ENCODE data around the gene TMCO6.
"Not testable (repeated sequence)": the region's sequence is repeated elsewhere in the genome, so short reads cannot be mapped to it uniquely, and the experiment has no call there.

The TMCO6 gene

DNA sequence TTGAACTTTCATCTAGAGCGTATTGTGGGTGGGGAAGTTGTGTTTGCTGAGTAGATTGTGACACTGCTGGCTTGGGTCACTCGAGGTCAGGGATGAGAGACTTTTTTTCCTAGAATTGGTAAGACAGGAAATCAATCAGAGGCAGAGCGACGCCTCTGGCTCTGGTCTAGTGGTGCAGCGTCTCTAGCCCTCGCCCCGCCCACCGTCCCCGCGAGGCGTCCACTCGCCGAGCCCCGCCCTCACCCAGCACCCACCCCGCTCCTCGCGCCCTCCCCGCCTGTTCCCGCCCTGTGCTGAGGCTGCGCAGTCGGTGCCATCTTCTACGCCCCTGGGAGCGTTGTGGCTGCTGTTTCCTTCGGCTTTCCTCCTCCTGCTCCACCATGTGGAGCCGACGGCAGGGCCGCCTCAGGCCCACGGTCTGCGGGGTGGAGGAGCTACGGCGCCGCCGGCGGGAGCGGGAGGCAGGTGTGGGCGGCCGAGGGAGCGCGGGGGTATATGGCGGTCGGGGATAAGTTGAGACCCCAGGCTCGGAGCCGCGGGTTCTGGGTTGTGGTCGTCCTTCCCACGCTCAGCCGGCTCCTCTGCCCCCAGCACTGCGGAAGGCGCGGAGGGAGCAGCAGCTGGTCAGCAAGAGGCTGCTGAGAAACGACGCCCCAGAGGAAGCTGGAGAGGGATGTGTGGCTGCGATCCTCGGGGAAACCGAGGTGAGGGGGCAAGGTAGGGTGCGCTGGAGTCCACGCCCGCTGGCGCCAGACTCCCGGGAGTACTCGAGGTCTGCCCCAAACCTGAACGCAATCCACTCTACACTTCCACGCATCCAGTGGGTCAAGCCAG, at the start of gene TMCO6:
TSS of gene TMCO6 (plus strand) at position 304 of the 834 bp plus-strand sequence. CDS start at position 381, 77 bp downstream.
- Histone ChIP-seq H3K27ac (ENCODE audit: low read length) (no peak within 1 kb of the TSS), H3K9me3 (ENCODE audit: control insufficient read depth, low read depth, low read length) (no peaks in the 10 kb centered on the region), H3K9ac (ENCODE audit: low read length) (peak within 1 kb of the TSS; percentile 71), H3K4me3 (ENCODE audit: low read length) (peak within 1 kb of the TSS; percentile 81), H3K36me3 (ENCODE audit: control insufficient read depth, low read depth, low read length) (peaks cover 26% of the 10 kb centered on the region), H3K4me1 (ENCODE audit: control insufficient read depth, low read depth, low read length) (peaks cover 3% of the 10 kb centered on the region), H3K27me3 (ENCODE audit: control insufficient read depth, insufficient read depth, low read length) (no peaks in the 10 kb centered on the region)

DNA sequence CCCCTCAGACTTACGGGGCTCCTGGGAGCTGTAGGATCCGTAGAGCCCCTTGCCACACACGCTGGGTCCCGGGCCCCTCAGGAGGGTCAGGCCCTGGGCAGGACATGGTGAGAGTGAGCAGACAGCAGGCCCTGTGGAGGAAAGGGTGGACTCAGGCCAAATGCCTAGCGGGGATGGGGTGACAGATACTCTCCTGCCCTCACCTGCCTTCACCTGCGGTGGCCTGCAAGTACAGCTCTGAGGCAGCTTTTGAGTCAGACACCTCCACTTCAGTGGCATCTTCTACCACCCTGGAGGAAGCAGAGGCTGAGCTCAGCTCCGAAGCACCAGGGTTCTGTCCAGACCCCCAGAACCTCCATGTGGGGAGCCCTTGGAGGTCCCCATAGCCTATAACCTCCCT, 48.4 kb upstream of the TMCO6 start:
- Histone ChIP-seq H3K4me1 (ENCODE audit: control insufficient read depth, low read depth, low read length) (no peaks in the 10 kb centered on the region), H3K27ac (ENCODE audit: low read length) (no peak overlapping the region), H3K36me3 (ENCODE audit: control insufficient read depth, low read depth, low read length) (no peaks in the 10 kb centered on the region), H3K27me3 (ENCODE audit: control insufficient read depth, insufficient read depth, low read length) (no peaks in the 10 kb centered on the region), H3K9me3 (ENCODE audit: control insufficient read depth, low read depth, low read length) (no peaks in the 10 kb centered on the region), H3K9ac (ENCODE audit: low read length) (no peak overlapping the region), H3K4me3 (ENCODE audit: low read length) (no peak overlapping the region)

DNA sequence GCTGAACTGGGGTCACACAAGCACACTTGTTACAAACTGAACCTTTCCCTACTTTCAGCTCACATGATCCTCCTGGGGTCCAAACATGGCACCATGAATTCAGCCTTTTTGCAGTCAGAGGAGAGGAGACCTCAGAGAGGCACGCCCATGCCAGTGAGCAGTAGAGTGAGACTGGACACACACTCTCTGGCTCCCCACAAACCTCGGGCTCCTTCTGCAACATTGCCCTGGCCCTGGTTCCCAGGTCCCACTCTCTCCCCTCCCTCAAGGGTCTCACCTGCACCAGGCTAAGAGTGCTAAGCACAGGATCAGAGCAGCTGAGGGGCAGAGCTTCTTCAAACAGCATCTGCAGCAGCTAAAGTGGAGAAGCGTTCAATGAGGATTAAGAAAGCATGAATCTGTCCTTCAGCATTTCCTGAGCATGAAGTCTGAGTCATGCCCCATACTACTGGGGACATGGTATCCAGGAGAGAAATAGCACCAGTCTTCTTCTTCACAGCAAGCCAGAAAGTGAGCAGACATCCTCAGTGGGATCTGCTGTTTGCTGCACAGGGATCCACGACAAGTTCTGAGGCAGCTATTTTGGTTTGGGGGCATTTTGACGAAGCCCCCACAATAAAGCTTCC, 47.4 kb upstream of the TMCO6 start:
- Histone ChIP-seq H3K36me3 (ENCODE audit: control insufficient read depth, low read depth, low read length) (no peaks in the 10 kb centered on the region), H3K4me3 (ENCODE audit: low read length) (no peak overlapping the region), H3K4me1 (ENCODE audit: control insufficient read depth, low read depth, low read length) (no peaks in the 10 kb centered on the region), H3K9me3 (ENCODE audit: control insufficient read depth, low read depth, low read length) (no peaks in the 10 kb centered on the region), H3K27ac (ENCODE audit: low read length) (no peak overlapping the region), H3K9ac (ENCODE audit: low read length) (no peak overlapping the region), H3K27me3 (ENCODE audit: control insufficient read depth, insufficient read depth, low read length) (no peaks in the 10 kb centered on the region)

DNA sequence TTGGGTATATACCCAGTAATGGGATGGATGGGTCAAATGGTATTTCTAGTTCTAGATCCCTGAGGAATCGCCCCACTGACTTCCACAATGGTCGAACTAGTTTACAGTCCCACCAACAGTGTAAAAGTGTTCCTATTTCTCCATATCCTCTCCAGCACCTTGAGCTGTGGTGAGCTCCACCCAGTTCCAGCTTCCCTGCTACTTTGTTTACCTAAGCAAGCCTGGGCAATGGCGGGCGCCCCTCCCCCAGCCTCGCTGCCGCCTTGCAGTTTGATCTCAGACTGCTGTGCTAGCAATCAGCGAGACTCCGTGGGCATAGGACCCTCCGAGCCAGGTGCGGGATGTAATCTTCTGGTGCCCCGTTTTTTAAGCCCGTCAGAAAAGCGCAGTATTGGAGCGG, 46.2 kb upstream of the TMCO6 start:
- H3K9ac ChIP-seq (ENCODE audit: low read length); H3K27me3 ChIP-seq (ENCODE audit: control insufficient read depth, insufficient read depth, low read length); H3K4me3 ChIP-seq (ENCODE audit: low read length); H3K36me3 ChIP-seq (ENCODE audit: control insufficient read depth, low read depth, low read length); H3K27ac ChIP-seq (ENCODE audit: low read length); H3K4me1 ChIP-seq (ENCODE audit: control insufficient read depth, low read depth, low read length); H3K9me3 ChIP-seq (ENCODE audit: control insufficient read depth, low read depth, low read length): not testable (repeated sequence)

GRCh38 chr5:140594169-140594568, 45.1 kb upstream of the TMCO6 start:
- H3K9me3 ChIP-seq (ENCODE audit: control insufficient read depth, low read depth, low read length): no peaks in the 10 kb centered on the region

GRCh38 chr5:140595538-140596300, 43.5 kb upstream of the TMCO6 start:
- no peaks in the 10 kb centered on the region for H3K4me1 ChIP-seq (ENCODE audit: control insufficient read depth, low read depth, low read length)

More at GRCh38 chr5:140594169-140594568, 45.1 kb upstream of the TMCO6 start:
- H3K4me1 ChIP-seq (ENCODE audit: control insufficient read depth, low read depth, low read length): no peaks in the 10 kb centered on the region
- H3K9ac ChIP-seq (ENCODE audit: low read length): no peak overlapping the region
- H3K4me3 ChIP-seq (ENCODE audit: low read length): no peak overlapping the region
- no peak overlapping the region for H3K27ac ChIP-seq (ENCODE audit: low read length)
- H3K27me3 ChIP-seq (ENCODE audit: control insufficient read depth, insufficient read depth, low read length): no peaks in the 10 kb centered on the region
- H3K36me3 ChIP-seq (ENCODE audit: control insufficient read depth, low read depth, low read length): no peaks in the 10 kb centered on the region

DNA sequence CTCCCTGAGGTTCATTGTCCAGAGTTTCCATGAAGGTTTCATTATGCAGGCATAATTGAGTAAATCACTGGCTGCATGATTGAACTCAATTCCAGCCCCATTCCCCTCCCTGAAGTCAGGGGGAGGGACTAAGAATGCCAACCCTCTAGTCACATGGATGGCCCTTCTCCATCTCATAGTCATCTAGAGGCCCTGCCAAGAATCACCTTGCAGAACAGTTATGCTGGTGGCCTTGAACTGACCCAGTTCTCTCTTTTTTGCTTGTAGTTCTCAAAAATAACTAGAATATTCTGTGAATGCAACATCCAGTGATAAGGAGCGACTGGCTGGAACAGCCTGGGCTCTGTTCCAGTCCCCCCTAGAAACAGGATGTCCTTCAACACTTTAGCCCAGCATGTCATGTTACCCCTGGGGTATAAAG, 42.9 kb upstream of the TMCO6 start:
- Histone ChIP-seq H3K9me3 (ENCODE audit: control insufficient read depth, low read depth, low read length) (no peaks in the 10 kb centered on the region), H3K4me1 (ENCODE audit: control insufficient read depth, low read depth, low read length) (no peaks in the 10 kb centered on the region), H3K27me3 (ENCODE audit: control insufficient read depth, insufficient read depth, low read length) (no peaks in the 10 kb centered on the region), H3K9ac (ENCODE audit: low read length) (no peak overlapping the region), H3K4me3 (ENCODE audit: low read length) (no peak overlapping the region), H3K27ac (ENCODE audit: low read length) (no peak overlapping the region), H3K36me3 (ENCODE audit: control insufficient read depth, low read depth, low read length) (no peaks in the 10 kb centered on the region)

More at GRCh38 chr5:140595538-140596300, 43.5 kb upstream of the TMCO6 start:
- Histone ChIP-seq H3K4me3 (ENCODE audit: low read length) (no peak overlapping the region), H3K36me3 (ENCODE audit: control insufficient read depth, low read depth, low read length) (no peaks in the 10 kb centered on the region), H3K27me3 (ENCODE audit: control insufficient read depth, insufficient read depth, low read length) (no peaks in the 10 kb centered on the region), H3K9ac (ENCODE audit: low read length) (no peak overlapping the region), H3K27ac (ENCODE audit: low read length) (no peak overlapping the region), H3K9me3 (ENCODE audit: control insufficient read depth, low read depth, low read length) (no peaks in the 10 kb centered on the region)

- H3K9ac ChIP-seq (ENCODE audit: low read length): no peak overlapping the region
- H3K4me1 ChIP-seq (ENCODE audit: control insufficient read depth, low read depth, low read length): no peaks in the 10 kb centered on the region
- H3K4me3 ChIP-seq (ENCODE audit: low read length): no peak overlapping the region
- no peaks in the 10 kb centered on the region for H3K9me3 ChIP-seq (ENCODE audit: control insufficient read depth, low read depth, low read length)
- H3K36me3 ChIP-seq (ENCODE audit: control insufficient read depth, low read depth, low read length): no peaks in the 10 kb centered on the region
- no peak overlapping the region for H3K27ac ChIP-seq (ENCODE audit: low read length)
- H3K27me3 ChIP-seq (ENCODE audit: control insufficient read depth, insufficient read depth, low read length): no peaks in the 10 kb centered on the region
Measured at GRCh38 chr5:140598836-140599235, 40.4 kb upstream of the TMCO6 start.

DNA sequence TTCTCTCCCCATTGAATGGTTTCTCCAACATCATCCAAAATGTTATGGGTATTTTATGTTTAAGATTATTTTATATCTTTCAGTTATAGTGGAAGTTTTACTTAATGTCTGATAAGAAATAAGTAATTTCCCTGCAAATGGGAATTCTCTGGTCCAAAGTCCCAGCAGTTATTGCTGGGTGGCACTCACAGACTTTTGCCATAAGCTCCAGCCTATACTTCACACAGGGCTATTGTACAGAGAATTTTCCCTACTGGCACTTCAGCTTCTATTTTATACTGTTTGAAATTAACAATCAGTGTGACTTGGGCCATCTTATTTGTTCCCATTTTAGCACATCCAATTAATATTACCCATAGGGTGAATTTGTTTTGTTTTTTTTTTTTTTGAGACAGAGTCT, 39.2 kb upstream of the TMCO6 start:
- Histone ChIP-seq H3K27ac (ENCODE audit: low read length) (no peak overlapping the region), H3K9ac (ENCODE audit: low read length) (no peak overlapping the region), H3K36me3 (ENCODE audit: control insufficient read depth, low read depth, low read length) (no peaks in the 10 kb centered on the region), H3K4me1 (ENCODE audit: control insufficient read depth, low read depth, low read length) (no peaks in the 10 kb centered on the region), H3K27me3 (ENCODE audit: control insufficient read depth, insufficient read depth, low read length) (no peaks in the 10 kb centered on the region), H3K9me3 (ENCODE audit: control insufficient read depth, low read depth, low read length) (no peaks in the 10 kb centered on the region), H3K4me3 (ENCODE audit: low read length) (no peak overlapping the region)

DNA sequence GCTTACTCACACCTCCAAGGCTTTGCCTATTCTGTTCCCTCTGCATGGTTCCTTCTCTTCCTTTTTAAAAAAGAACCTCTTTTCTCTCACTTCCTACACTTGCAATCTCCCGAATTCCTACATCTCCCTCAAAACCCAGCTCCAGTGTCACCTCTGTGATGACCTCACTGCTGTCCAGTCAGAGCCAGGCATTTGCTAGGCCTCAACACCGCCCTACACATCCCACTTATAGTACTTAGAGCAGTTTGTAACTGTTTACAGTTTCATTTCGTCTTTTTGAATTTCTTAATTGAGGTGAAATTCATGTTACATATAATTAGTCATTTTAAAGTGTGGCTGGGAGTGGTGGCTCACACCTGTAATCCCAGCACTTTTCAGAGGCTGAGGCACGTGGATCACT, 37.1 kb upstream of the TMCO6 start:
- Histone ChIP-seq H3K9me3 (ENCODE audit: control insufficient read depth, low read depth, low read length) (no peaks in the 10 kb centered on the region), H3K4me3 (ENCODE audit: low read length) (no peak overlapping the region), H3K9ac (ENCODE audit: low read length) (no peak overlapping the region), H3K27ac (ENCODE audit: low read length) (no peak overlapping the region), H3K4me1 (ENCODE audit: control insufficient read depth, low read depth, low read length) (no peaks in the 10 kb centered on the region), H3K27me3 (ENCODE audit: control insufficient read depth, insufficient read depth, low read length) (no peaks in the 10 kb centered on the region), H3K36me3 (ENCODE audit: control insufficient read depth, low read depth, low read length) (no peaks in the 10 kb centered on the region)

DNA sequence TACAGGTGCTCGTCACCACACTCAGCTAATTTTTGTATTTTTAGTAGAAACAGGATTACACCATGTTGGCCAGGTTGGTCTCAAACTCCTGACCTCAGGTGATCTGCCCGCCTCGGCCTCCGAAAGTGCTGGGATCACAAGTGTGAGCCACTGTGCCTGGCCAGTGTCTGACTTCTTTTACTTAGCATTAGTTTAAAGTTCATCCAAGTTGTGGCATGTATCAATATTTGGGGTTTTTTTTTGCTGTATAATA, 35.9 kb upstream of the TMCO6 start:
- not testable (repeated sequence) for H3K9ac ChIP-seq (ENCODE audit: low read length); H3K36me3 ChIP-seq (ENCODE audit: control insufficient read depth, low read depth, low read length); H3K4me1 ChIP-seq (ENCODE audit: control insufficient read depth, low read depth, low read length); H3K9me3 ChIP-seq (ENCODE audit: control insufficient read depth, low read depth, low read length); H3K27ac ChIP-seq (ENCODE audit: low read length); H3K4me3 ChIP-seq (ENCODE audit: low read length); H3K27me3 ChIP-seq (ENCODE audit: control insufficient read depth, insufficient read depth, low read length)

All from iPS-18a (cell line).